ENCODE measurements around the gene FBXO42. TPM values are rescaled to one million over a fixed set of nuclear protein-coding genes. Genes with fewer than 3 reads are reported as not detected.
A peak's percentile ranks its signal among the peaks of the same experiment; 100 is the strongest.

The FBXO42 gene
- polyA plus RNA-seq, 2 of the 4 experiments (the other 2 are of a cell fraction), result 4.7 to 12.4 TPM

DNA sequence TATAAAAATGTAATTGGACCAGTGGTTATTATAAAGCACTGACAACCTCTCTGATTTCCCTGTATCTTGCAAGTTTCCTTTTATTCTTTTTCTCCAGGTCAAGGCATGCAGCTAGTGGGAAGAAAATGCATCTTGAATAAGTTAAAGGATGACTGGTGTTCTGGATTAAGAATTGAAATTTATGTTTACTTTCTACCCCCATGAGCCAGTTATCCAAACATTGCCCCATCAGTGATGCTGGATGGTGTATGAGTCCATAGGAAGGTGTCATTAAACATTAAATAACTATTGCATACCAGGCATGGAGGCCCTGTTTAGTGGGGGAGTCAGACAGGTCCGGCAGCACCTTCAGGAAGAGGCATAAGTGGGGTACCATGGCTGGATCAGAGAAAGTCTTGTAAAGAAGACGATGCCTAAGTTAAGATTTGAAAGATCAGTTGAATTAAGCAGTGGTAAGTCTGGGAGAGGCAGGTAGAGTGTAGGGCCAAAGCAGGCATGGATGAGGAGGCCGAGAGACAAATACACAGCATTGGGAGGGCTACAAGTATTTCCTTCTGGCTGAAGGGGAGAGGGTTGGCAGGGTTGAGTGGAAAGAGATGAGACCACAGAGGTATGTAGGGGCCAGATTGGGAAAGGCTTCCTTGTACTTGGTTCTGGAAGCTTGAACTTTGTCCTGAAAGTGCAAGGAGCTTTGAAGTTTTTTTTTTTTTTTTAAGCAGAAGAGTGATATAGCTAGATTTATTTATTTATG lies 20.4 kb upstream of the FBXO42 start:
- Histone ChIP-seq H3K27ac (peak overlapping the region; percentile 87 to 97), H3K4me2 (peak overlapping the region; percentile 96), H3K4me1 (peaks cover 88% of the 10 kb centered on the region), H3K4me3 (peak overlapping the region; percentile 32), H3K9me3 (no peaks in the 10 kb centered on the region)
- CTCF ChIA-PET, result interaction anchor here (0.7 to 1.5 kb wide), 3 partner anchors 15 to 128 kb away, joined by 3 to 10 read pairs (median 3); partner anchors contain the start of gene NECAP2
- WGBS (ENCODE audit: missing lambda C conversion rate), result 8% methylated on average over 3 of the region's 3 CpGs
- ATAC-seq (peak; percentile 64), FAIRE-seq (no peak), DNase-seq (ENCODE audit: low read depth in 1 of 2, low spot score in 1 of 2) (peak; percentile 31 to 75)
- TF ChIP-seq GATA3 (IDR thresholded peaks at IDR 0.05; ENCODE audit: borderline replicate concordance) (peak; percentile 55; the same call in 1 of the 2 replicates), EP300 (IDR thresholded peaks at IDR 0.05) (peak; percentile 45 to 69; a peak in 2 of 5 replicates), JUN (IDR thresholded peaks at IDR 0.05) (peak; percentile 58 to 78; a peak in 2 of 5 replicates), MAFK (IDR thresholded peaks at IDR 0.05; ENCODE audit: partially characterized antibody) (no peak), FOSL2 (IDR thresholded peaks at IDR 0.05) (0 out of 2 replicates have a peak, but pooled peaks have one; percentile 15), FOSL2 (CRISPR knock-in tag; IDR thresholded peaks at IDR 0.05) (peak; percentile 64; the same call in 1 of the 2 replicates), PHF8 (IDR thresholded peaks at IDR 0.05; ENCODE audit: borderline replicate concordance, low read depth) (no peak), EHF (CRISPR knock-in tag; IDR thresholded peaks at IDR 0.05) (no peak), CEBPB (IDR thresholded peaks at IDR 0.05) (peak; percentile 74 to 92)
- TF ChIP-seq, protein P1, sequence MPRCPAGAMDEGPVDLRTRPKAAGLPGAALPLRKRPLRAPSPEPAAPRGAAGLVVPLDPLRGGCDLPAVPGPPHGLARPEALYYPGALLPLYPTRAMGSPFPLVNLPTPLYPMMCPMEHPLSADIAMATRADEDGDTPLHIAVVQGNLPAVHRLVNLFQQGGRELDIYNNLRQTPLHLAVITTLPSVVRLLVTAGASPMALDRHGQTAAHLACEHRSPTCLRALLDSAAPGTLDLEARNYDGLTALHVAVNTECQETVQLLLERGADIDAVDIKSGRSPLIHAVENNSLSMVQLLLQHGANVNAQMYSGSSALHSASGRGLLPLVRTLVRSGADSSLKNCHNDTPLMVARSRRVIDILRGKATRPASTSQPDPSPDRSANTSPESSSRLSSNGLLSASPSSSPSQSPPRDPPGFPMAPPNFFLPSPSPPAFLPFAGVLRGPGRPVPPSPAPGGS (IDR thresholded peaks at IDR 0.05), result 0 out of 3 replicates have a peak, but pooled peaks have one; percentile 37
- TF ChIP-seq, protein P2, sequence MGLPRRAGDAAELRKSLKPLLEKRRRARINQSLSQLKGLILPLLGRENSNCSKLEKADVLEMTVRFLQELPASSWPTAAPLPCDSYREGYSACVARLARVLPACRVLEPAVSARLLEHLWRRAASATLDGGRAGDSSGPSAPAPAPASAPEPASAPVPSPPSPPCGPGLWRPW (IDR thresholded peaks at IDR 0.05), result peak; percentile 61; the same call in 1 of the 2 replicates
- POLR2A ChIA-PET, result no interaction called here

DNA sequence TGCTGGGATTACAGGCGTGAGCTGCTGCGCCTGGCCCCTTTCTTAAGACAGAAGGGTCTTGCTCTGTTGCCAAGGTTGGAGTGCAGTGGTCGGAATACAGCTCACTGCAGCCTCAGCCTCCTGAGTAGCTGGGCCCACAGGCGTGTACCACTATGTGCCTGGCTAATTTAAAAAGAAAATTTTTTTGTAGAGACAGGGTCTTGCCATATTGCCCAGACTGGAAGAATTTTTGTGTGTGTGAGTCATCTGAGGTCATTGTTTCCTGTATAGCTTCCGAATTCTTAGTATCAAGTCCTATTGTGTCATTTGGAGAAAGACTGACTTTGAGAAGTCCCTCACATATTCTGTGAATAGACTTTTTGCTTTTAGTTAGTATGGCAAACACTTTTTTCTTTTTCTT lies 19.4 kb upstream of the FBXO42 start:
- WGBS (ENCODE audit: missing lambda C conversion rate), result 60% methylated on average over 5 of the region's 5 CpGs
- Histone ChIP-seq H3K4me3 (peak overlapping the region; percentile 32; the same call in 1 of the 3 replicates), H3K4me1 (peaks cover 80% of the 10 kb centered on the region), H3K4me2 (peak overlapping the region; percentile 96), H3K9me3 (no peaks in the 10 kb centered on the region), H3K27ac (peak overlapping the region; percentile 87 to 97)
- TF ChIP-seq FOSL2 (IDR thresholded peaks at IDR 0.05), result 0 out of 2 replicates have a peak, but pooled peaks have one; percentile 39
- TF ChIP-seq FOSL2 (CRISPR knock-in tag; IDR thresholded peaks at IDR 0.05), result peak; percentile 67
- no peak for TF ChIP-seq EP300 (IDR thresholded peaks at IDR 0.05)
- 0 out of 2 replicates have a peak, but pooled peaks have one; percentile 19 for TF ChIP-seq JUNB (IDR thresholded peaks at IDR 0.05)
- CTCF ChIA-PET, result interaction anchor here (0.6 to 1.5 kb wide), 3 partner anchors 19 to 69 kb away, joined by 3 to 10 read pairs (median 3); partner anchors contain the start of genes FBXO42 and NECAP2
- peak in 1 of 2 experiments; percentile 39 for DNase-seq (ENCODE audit: low read depth in 1 of 2, low spot score in 1 of 2)
- FAIRE-seq, result no peak
- no peak for ATAC-seq
- POLR2A ChIA-PET, result no interaction called here

DNA sequence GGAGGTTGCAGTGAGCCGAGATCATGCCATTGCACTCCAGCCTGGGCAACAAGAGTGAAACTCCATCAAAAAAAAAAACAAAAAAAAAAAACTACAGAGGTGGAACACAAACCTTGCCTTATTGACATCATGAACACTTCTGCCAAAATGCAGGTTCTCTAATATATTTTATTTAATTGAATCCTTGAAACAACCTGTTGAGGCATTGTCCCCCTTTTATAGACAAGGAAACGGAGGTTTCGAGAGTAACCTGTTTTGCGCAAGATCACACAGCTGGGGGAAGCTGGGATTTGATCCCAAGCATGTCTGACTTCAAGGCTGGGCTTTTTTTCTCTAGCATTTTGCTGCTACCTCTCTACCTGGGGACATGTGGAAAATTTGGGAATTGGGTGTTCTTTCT lies 17.5 kb upstream of the FBXO42 start:
- Histone ChIP-seq H3K4me2 (peak overlapping the region; percentile 78), H3K27ac (peak overlapping the region; percentile 37 to 97; a peak in 5 of 6 replicates), H3K9me3 (no peaks in the 10 kb centered on the region), H3K4me3 (no peak overlapping the region), H3K4me1 (peaks cover 64% of the 10 kb centered on the region)
- 95% methylated on average over 4 of the region's 4 CpGs for WGBS (ENCODE audit: missing lambda C conversion rate)
- DNase-seq (ENCODE audit: low read depth in 1 of 2, low spot score in 1 of 2) (no peak), ATAC-seq (no peak), FAIRE-seq (no peak)
- POLR2A ChIA-PET, result no interaction called here
- CTCF ChIA-PET, result interaction anchor here (0.7 kb wide), 1 partner anchor 14 kb away, joined by 3 read pairs; no protein-coding TSS in a partner anchor
- TF ChIP-seq CEBPB (IDR thresholded peaks at IDR 0.05) (peak in 1 of 2 experiments; percentile 49; a peak in 1 of 4 replicates), HDAC2 (IDR thresholded peaks at IDR 0.05) (no peak)

DNA sequence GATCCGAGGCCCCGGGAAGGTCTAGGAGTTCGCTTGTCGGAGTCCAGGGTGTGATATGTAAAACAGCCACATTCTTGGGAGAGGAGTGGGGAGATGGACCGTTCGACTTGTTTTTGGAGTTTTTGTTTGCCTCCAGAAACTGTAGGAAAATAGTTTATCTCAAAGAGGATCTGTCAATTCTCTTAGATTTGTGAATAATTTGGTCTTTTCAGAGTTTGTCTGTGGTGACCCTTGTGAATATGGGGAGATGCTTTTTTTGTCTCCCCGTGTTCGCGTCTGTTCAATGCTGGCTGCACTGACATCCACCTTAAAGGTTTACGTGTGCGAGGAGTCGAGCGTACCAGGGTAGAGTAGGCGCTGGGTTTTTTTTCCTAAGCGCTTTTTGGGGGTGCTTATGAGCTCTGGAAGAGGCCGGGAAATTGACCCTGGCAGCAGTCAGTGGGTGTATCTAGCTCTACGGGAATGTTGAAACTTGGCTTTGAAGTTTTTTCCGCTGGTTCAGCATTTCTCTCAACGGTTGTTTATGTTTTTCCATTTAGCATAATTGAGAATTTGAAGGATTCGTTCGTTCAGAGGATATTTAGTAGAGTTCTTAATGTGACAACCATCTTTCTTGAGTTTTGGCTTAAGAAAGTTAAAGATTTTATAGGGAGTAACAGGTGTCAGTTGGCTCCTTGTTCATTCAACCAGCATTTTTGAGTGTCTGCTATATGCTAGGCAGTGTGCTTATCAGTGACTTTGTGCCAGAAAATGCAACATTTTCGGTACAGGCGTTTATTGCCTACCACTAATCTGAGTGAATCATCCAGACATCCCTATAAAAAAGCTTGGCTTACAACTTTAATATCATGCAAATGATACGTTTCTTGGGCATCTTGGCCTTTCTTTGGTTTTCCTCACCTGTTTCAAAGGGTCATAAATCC lies 15.9 kb upstream of the FBXO42 start:
- CTCF ChIA-PET, result interaction anchor here (1.1 kb wide), 1 partner anchor 23 kb away, joined by 3 read pairs; no protein-coding TSS in a partner anchor
- peak overlapping the region; percentile 96 to 97 for H3K27ac ChIP-seq
- TF ChIP-seq MAFK (IDR thresholded peaks at IDR 0.05; ENCODE audit: partially characterized antibody) (peak; percentile 90), TP53 (CRISPR knock-in tag; IDR thresholded peaks at IDR 0.05) (no peak), EHMT2 (IDR thresholded peaks at IDR 0.05; ENCODE audit: low read depth) (no peak)
- TF ChIP-seq, protein P3, sequence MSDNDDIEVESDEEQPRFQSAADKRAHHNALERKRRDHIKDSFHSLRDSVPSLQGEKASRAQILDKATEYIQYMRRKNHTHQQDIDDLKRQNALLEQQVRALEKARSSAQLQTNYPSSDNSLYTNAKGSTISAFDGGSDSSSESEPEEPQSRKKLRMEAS (IDR thresholded peaks at IDR 0.05), result no peak
- TF ChIP-seq, protein P4, sequence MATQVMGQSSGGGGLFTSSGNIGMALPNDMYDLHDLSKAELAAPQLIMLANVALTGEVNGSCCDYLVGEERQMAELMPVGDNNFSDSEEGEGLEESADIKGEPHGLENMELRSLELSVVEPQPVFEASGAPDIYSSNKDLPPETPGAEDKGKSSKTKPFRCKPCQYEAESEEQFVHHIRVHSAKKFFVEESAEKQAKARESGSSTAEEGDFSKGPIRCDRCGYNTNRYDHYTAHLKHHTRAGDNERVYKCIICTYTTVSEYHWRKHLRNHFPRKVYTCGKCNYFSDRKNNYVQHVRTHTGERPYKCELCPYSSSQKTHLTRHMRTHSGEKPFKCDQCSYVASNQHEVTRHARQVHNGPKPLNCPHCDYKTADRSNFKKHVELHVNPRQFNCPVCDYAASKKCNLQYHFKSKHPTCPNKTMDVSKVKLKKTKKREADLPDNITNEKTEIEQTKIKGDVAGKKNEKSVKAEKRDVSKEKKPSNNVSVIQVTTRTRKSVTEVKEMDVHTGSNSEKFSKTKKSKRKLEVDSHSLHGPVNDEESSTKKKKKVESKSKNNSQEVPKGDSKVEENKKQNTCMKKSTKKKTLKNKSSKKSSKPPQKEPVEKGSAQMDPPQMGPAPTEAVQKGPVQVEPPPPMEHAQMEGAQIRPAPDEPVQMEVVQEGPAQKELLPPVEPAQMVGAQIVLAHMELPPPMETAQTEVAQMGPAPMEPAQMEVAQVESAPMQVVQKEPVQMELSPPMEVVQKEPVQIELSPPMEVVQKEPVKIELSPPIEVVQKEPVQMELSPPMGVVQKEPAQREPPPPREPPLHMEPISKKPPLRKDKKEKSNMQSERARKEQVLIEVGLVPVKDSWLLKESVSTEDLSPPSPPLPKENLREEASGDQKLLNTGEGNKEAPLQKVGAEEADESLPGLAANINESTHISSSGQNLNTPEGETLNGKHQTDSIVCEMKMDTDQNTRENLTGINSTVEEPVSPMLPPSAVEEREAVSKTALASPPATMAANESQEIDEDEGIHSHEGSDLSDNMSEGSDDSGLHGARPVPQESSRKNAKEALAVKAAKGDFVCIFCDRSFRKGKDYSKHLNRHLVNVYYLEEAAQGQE (IDR thresholded peaks at IDR 0.05), result no peak
- peak overlapping the region; percentile 78 for H3K4me2 ChIP-seq
- DNase-seq (ENCODE audit: low read depth in 1 of 2, low spot score in 1 of 2), result no peak
- no peak for FAIRE-seq
- H3K4me1 ChIP-seq, result peaks cover 49% of the 10 kb centered on the region
- POLR2A ChIA-PET, result interaction anchor here (0.7 to 1.2 kb wide), 2 partner anchors 12 to 30 kb away, joined by 3 read pairs; no protein-coding TSS in a partner anchor
- H3K4me3 ChIP-seq, result peak overlapping the region; percentile 71
- peak; percentile 49 to 57; a peak in 5 of 6 replicates for ATAC-seq
- H3K9me3 ChIP-seq, result no peaks in the 10 kb centered on the region
- WGBS (ENCODE audit: missing lambda C conversion rate), result 2% methylated on average over 22 of the region's 24 CpGs
